SKM-1 treated with dmso at 0.1 percent for 144 hours (cell line): Measurements from ENCODE around the gene UGT1A5.

ENCODE experiments used
- DNase-seq: peaks from one replicate; lab custom pipeline; 2025; ENCODE audit not compliant: unreplicated experiment; lab: John Stamatoyannopoulos, UW

UGT1A5 gene

DNA sequence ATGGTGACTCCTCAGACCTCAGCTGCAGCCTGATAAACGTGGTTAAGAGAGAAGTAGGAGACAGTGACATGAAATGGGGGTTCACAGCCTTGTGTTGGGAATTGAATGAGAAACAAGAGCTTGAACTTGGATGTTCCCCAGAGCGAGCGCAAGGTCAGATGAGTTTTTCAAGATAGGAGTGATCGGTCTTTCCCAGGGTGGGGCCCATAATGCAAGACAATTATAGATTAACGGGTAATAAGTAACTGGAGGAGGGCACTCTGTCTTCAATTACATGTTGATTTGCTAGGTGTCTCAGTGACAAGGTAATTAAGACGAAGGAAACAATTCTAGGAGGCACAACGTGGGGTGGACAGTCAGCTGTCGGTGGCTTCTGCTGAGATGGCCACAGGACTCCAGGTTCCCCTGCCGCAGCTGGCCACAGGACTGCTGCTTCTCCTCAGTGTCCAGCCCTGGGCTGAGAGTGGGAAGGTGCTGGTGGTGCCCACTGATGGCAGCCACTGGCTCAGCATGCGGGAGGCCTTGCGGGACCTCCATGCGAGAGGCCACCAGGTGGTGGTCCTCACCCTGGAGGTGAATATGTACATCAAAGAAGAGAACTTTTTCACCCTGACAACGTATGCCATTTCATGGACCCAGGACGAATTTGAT lies at the start of gene UGT1A5:
Gene UGT1A5 (plus strand): TSS at position 297 of the 651 bp plus-strand sequence. CDS start 85 bp downstream, at position 382.
- DNase-seq: no peak

DNA sequence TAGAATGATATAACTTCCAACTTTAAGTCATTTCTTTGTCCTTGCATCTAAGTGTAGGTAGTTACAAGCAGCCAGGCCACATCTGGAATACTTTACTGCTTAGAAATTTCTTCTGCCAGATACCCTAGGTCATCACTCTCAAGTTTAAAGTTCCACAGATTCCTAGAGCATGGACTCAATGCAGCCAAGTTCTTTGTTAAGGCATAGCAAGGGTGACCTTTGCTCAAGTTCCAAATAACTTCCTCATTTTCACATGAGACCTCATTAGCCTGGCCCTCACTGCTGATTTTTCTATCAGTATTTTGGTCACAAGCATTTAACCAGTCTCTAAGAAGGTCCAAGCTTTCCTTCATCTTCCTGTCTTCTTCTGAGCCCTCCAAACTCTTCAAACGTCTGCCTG lies 48.8 kb upstream of the UGT1A5 start:
- DNase-seq: no peak

DNA sequence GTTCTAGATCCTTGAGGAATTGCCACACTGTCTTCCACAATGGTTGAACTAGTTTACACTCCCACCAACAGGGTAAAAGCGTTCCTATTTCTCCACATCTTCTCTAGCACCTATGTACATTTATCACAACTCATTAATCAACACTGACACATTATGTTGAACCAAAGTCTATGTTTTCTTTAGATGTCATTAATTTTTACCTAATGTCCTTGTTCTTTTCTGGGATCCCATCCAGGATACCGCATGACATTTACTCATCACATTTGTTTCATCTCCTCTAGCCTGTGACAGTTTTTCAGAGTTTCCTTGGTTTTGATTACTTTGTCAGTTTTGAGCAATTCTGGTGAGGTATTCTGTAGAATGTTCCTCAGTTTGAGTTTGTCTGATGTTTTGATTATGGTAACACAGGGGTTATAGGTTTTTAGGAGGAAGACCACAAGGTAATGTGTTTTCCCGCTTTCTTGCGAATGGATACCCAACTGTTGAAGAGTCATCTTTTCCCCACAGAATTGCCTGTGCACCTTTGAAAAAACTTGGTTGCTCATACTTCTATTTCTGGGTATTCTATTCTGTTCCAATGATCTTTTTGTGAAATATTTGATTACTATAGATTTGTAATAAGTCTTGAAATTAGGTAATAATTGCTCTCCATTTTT lies 44.0 kb upstream of the UGT1A5 start:
- no peak for DNase-seq

DNA sequence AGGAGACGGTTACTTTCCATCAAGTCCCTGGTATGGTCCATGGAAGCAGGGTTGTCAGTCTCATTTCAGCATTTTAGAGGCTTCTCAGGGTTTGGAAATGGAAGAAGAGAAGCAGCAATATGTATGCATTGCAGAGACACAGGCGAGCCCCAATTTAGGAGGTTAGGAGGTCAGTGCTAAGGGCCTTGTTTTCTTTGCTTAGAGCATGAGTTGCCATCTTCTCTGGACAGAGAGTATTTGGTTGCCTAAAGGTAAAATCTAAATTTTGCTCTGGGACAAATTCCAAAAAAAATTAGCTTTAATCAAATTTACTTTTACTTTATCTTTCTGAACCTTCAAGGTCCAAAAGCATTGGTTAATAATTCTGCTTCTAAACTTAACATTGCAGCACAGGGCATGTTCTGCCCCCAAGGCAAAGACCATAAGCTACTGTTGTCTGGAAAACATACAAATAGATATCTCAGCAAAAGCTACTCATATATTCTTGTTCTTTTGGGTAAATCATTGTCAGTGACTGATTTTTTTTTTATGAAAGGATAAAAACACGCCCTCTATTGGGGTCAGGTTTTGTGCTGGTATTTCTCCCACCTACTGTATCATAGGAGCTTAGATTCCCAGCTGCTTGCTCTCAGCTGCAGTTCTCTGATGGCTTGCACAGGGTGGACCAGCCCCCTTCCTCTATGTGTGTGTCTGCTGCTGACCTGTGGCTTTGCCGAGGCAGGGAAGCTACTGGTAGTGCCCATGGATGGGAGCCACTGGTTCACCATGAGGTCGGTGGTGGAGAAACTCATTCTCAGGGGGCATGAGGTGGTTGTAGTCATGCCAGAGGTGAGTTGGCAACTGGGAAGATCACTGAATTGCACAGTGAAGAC lies 41.2 kb upstream of the UGT1A5 start, which contains the start of gene UGT1A9:
Gene UGT1A9 (plus strand): TSS at position 609 of the 872 bp plus-strand sequence. CDS start 37 bp downstream, at position 646.
- no peak for DNase-seq

DNA sequence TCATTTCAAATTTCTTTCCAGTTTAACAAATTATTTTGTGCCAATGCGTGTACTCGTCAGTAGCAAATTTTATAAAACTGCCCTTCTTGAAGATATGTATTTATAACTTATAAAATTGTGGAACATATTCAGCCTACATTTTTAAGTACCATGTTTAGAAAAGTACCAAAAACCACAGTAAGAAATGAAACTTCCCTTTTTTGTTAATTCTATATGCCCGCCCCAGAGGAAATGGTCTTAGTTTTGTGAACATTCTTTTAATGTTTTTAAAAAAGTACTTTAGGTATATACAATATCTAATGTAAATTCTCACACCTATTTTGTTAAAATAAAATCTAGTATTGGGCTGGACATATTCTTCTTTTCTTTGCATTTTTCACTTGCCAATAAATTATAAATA lies 39.8 kb upstream of the UGT1A5 start:
- DNase-seq: no peak

DNA sequence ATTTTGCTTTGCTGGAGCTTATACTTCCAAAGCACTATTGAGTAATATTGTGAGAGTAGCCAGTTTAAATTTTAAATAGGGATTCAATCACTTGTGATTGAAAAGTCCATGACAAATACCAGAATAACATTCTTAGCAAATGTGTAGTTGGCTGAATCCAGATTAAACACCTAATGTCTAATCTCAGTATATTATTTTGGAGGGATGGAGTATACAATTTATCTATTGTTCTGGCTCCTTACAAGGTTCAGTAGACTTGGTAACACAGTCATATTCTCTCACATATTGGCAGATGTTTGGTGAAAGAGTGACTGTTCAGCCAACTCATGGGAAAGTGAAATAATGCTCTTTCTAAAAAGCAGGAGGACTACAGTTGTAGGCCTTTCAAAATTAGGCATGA lies 38.8 kb upstream of the UGT1A5 start:
- DNase-seq: no peak

DNA sequence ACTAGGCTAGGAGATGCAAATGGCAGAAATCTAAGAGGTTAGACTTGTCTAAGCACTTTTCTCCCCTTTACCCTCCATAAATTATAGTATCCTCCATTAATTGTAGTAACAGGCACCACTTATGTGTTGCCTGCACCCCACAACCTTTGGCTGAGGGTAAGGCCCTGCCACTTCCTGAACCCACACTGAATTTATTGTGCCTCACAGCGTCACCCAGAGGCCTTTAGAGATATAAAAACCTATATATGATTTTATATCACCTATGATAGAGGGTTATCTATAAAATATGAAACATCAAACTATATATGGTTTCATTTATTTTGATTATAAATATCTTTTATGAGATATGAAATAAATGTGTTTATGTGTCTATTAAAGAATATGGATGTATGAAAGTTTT lies 38.4 kb upstream of the UGT1A5 start:
- DNase-seq: no peak

DNA sequence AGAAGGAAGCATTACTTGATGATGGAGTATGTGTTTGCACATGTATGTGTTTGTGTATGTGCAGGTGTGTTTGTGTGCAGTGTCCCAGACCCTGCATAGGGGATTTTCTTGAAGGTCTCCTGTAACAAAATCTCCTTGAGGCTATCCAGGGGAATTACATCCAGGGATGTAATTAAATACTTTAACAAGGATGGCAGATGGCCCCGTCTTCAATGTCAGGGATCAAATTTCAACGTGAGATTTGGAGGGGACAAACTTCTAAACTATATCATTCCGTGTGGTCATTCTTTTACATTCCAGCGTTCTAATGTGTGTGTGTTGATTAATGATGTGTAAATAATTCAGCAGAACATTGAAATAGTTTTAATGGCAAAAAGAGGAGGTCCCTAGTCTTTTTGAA lies 37.7 kb upstream of the UGT1A5 start:
- no peak for DNase-seq

DNA sequence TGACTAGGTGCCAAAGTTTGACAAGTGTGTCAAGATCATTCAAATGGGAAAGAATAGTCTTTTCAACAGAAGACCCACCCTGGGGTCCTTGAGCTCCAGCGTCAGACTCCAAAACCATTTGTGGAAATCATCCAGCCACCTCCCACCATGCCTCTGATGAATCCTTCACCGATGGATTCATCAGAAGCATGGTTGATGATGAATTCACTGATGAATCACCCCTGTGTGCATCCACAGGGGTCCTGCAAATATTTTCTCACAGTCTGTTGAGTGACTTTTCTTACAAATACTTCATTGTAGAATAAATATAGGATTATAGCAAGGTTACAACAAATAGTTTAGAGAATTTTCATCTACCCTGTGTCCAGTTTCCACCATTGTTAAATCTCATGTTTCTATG lies 36.7 kb upstream of the UGT1A5 start:
- DNase-seq: no peak

DNA sequence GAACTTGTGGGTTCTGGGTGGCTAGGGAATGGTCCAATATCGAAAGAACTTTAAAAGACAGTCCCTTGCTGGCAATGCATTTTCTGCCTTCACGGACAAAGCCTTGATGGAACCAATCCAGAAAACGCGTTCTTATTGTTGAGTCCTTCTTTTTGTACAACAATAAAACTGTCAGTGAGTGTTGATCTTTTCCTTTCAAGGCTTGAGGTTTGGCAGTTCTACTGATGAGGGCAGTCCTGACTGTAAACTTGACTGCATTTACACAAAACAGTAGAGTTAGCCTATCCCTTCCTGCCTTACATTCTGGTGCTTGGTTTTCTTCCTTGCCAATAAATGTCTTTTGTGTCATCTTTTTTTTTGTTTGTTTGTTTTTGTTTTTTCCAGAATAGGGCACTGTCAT lies 33.5 kb upstream of the UGT1A5 start:
- DNase-seq: no peak

DNA sequence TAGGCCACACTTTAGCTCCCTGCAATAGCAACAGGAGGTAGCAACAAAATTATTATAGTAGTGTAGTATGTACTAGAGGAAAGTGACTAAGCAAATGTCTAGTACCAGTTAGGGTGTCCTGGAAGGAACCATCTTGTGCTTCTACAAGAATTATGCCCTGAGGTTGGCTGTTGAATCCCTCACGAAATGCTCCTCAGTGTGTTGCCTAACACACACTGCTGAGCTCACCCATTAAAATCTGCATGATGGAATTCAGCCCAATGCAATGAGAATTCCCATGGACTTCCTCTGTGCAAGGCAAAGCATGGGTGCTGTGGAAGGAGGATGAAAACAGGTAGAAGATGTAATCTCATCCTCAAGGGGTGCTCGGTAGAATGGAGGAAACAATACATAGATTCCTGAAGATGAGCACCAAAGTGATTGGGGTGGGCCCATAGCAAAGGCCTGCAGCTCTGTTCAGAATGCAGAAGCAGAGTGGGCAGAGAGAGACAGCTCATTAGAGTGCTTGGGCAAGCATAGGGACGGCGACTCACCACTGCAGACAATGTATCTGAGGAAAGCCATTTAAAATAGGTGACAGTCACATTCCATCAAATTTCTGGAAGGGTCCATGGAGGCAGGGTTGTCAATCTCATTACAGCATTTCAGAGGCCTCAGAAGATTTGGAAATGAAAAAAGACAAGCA lies 32.2 kb upstream of the UGT1A5 start:
- DNase-seq: no peak

DNA sequence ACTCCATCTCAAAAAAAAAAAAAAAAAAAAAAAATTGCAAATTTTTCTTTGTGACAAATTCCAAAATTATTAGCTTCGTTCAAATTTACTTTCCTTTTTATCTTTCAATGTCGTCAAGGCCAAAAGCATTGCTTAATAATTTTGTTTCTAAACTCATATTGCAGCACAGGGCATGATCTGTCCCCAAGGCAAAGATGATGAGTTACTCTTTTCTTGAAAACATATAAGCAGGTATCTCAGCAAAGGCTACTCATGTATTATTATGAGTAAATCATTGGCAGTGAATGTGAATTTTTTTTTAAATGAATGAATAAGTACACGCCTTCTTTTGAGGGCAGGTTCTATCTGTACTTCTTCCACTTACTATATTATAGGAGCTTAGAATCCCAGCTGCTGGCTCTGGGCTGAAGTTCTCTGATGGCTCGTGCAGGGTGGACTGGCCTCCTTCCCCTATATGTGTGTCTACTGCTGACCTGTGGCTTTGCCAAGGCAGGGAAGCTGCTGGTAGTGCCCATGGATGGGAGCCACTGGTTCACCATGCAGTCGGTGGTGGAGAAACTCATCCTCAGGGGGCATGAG lies 31.1 kb upstream of the UGT1A5 start, which contains the start of gene UGT1A7:
Gene UGT1A7 (plus strand): TSS at position 381 of the 579 bp plus-strand sequence. CDS start 37 bp downstream, at position 418.
- DNase-seq: no peak

DNA sequence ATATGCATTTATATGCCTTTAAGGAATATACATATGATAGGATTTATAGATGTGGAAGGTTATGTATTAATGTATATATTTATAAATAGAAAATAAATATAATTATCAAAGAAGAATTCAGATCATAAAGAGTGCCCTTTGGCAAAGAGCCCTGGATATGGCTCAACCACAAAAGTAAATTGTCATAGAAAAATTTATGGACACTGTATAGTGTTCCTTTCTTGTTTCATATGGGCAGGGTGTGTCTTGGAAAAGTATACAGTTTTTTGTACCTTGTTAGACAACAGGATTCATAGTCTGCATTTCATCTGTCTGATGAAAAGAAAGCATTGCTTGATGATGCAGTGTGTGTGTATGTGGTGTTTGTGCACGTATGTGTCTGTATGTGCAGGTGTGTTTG lies 28.1 kb upstream of the UGT1A5 start:
- no peak for DNase-seq

DNA sequence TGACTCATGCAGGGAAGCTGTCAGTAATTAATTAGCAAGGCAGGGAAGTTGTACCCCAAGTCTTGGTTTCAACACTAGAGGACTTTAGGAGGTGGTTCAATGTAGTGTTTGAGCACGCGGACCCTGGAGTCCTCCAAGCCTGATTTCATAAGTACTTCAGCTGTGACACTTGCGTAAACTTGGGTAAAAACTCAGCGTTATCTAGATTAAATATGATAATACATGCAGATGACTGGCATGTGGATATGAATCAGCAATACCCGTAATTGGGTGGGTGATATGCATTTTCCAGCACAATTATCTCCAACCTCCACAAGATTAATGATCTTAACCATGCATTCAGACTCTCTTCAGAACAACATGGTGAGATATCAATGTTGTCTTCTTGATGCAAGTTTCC lies 25.8 kb upstream of the UGT1A5 start:
- DNase-seq: no peak

DNA sequence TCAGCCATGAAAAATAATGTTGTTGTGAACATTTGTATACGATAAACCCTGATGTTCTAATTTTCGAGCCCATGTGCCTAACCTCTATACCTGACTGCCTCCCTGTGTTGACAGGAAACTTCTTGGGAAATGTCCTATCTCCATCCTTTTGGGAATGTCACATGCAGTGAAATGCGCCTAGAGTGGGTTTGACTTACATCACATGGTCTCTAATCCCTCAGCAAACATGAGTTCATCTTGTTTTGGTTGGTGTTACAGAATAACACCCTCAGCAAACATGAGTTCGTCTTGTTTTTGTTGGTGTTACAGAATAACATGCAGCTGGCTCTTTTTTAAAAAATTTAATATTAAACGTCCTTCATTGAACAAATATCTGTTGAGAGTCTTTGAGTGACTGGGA lies 24.4 kb upstream of the UGT1A5 start:
- no peak for DNase-seq

DNA sequence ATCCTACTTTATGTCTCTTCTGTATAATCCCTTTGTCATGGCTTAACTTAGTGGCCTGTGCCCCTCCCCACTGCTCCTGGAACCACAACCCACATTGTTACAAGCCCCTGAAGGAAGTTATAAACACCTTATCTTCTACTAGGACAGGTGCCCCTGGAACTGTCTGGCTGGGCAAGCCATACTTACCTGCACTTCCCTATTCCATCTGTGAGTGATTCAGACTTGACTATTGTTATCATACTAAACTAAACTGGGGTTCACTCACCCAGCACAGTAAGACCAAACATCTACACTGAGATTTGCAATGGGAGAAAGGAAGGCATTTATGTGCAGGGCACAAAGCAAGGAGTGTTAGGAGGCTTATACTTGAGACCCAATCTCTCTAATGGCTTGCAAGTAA lies 23.7 kb upstream of the UGT1A5 start:
- no peak for DNase-seq

DNA sequence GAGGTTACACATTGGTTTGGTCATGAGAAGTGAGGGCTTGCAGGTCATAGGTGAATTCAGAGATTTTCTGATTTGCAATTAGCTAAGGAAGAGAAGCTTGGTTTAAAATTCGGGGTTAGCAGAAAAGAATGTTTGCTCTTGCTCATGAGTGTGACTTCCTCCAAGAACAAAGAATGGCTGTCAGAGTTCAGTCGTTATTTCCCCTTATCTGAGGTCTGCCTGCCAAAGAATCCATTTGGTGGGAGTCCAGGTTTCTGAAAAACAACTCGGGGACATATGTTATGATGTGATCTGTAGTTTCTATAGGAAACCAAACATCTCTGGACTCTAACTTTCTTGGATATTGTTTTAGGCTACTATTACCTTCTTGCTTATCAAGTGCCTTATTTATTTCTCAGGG lies 23.2 kb upstream of the UGT1A5 start:
- no peak for DNase-seq

DNA sequence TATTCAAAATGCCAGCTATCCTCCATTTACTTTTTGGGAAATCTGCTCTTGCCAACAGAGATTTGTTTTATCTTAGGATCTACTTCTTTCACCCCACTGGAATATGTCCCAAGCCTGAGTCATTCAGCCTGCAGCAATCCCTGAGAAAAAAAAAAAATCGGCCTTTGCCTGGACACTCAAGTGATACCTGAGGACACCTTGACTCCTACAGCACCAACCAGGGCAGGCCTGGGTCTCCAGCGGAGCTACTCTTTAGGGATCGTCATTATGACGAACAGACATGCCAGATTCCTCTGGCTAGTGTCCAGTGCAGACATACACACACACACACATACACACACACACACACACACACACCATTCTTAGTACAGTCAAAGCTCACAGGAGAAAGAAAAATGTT lies 22.3 kb upstream of the UGT1A5 start:
- DNase-seq: no peak

DNA sequence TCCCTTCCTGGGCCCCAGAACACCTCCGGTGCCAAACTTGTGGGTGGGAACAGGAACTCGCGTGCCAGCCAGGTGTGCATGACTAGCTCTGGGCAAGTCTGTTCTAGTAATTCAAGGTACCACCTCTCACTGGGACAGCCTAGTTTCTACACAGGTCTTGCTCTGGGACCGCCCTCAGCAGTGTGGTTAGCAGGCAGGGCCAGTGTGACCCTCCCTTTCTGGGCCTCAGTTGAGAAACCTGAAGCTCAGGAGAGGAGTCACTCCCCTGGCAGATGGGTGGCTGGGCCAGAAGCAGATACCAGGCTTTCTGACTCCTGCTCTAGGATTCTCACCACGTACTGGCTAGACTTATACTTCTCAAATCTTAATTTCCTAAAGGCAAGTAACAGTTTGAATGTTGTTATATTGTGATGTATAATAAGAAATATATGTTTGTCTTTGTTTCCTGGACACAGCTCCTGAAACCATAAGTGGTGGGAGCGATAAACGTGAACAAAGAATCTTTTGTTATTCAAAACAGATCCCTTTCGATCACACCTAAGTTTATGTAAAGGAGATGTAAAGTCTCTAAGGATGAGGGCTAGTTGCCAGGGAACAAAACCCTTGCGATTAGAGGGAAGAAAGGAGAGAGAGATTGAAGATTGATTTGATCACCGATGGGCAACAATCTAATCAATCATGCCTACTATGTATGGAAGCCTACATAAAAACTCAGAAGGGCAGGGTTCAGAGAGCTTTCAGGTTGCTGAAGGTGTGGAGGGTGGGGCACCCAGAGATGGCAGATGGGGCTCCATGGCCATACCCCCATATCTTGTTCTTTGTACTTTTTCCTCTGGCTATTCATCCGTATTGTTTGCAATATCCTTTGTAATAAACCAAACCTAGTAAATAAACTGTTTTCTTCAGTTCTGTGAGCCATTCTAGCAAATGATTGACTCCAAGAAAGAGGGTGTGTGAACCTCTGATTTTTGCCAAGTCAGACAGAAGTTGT lies 21.0 kb upstream of the UGT1A5 start:
- DNase-seq: no peak

DNA sequence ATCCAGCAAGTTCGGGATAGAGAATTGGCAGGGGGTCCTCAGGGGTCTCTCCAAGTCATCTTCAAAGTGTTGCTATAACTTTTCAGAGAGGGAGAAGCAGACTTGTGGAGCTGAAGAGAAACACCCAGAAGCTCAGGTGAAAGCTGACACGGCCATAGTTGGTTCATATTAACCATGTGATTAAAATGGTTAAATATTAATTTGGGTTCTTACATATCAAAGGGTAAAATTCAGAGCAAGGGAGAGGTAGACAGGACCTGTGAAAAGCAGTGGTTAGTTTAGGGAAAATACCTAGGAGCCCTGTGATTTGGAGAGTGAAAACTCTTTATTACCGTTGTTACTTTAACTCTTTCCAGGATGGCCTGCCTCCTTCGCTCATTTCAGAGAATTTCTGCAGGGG lies 20.1 kb upstream of the UGT1A5 start, which contains the start of gene UGT1A6:
Gene UGT1A6 (plus strand): TSS at position 243 of the 400 bp plus-strand sequence. CDS start 115 bp downstream, at position 358.
- DNase-seq: no peak
